SK-N-SH treated with all-trans-retinoic acid at 6 μM for 48 hours (cell line): ENCODE results near the gene PIANP.

Source experiments
- ARNTL ChIP-seq: fragments of 450-650 bp; formaldehyde crosslinking; IDR thresholded peaks from 2 replicates; pipeline ENCODE4 v1.5.0; 2020; ENCODE audit warnings: low read depth, mild to moderate bottlenecking, moderate library complexity, borderline replicate concordance
- BACH2 ChIP-seq: fragments of 250-450 bp; sonication (Bioruptor Pico); IDR thresholded peaks from 2 replicates; pipeline ENCODE4 v1.9.0; 2021; ENCODE audit warnings: mild to moderate bottlenecking, borderline replicate concordance
- ISL1 ChIP-seq: fragments of 250-450 bp; sonication (Bioruptor Pico); IDR thresholded peaks from 2 replicates; pipeline ENCODE4 v2.1.2; 2022; ENCODE audit warnings: mild to moderate bottlenecking, moderate library complexity
- PPARA ChIP-seq: fragments of 250-450 bp; sonication (Bioruptor Pico); IDR thresholded peaks from 2 replicates; pipeline ENCODE4 v1.5.0; 2020; ENCODE audit warnings: mild to moderate bottlenecking, borderline replicate concordance
- RARB ChIP-seq: fragments of 250-450 bp; sonication (Bioruptor Pico); IDR thresholded peaks from 2 replicates; pipeline ENCODE4 v1.8.0; 2021; ENCODE audit warnings: mild to moderate bottlenecking, moderate library complexity
- SNAI2 ChIP-seq: fragments of 250-450 bp; sonication (Bioruptor Pico); IDR thresholded peaks from 2 replicates; pipeline ENCODE4 v1.5.0; 2020; ENCODE audit warnings: mild to moderate bottlenecking, moderate library complexity
- ZFP3 ChIP-seq: fragments of 250-450 bp; sonication (Bioruptor Pico); IDR thresholded peaks from 2 replicates; pipeline ENCODE4 v1.5.0; 2020; ENCODE audit warnings: mild to moderate bottlenecking, moderate library complexity
- ZFP30 ChIP-seq: fragments of 450-650 bp; formaldehyde crosslinking; IDR thresholded peaks from 2 replicates; pipeline ENCODE4 v1.5.0; 2022; ENCODE audit warnings: mild to moderate bottlenecking, moderate library complexity
- TF ChIP-seq, protein P1 (sequence below): fragments of 250-450 bp; sonication (Bioruptor Pico); IDR thresholded peaks from 2 replicates; pipeline ENCODE4 v1.8.0; 2020; ENCODE audit warnings: mild to moderate bottlenecking, moderate library complexity, borderline replicate concordance
- TF ChIP-seq, protein P2 (sequence below): fragments of 250-450 bp; sonication (Bioruptor Pico); IDR thresholded peaks from 2 replicates; pipeline ENCODE4 v1.5.1; 2020; ENCODE audit warnings: low read depth, mild to moderate bottlenecking, moderate library complexity
- TF ChIP-seq, protein P3 (sequence below): fragments of 250-450 bp; sonication (Bioruptor Pico); IDR thresholded peaks from 2 replicates; pipeline ENCODE4 v1.5.0; 2020; ENCODE audit warnings: mild to moderate bottlenecking, moderate library complexity

DNA sequence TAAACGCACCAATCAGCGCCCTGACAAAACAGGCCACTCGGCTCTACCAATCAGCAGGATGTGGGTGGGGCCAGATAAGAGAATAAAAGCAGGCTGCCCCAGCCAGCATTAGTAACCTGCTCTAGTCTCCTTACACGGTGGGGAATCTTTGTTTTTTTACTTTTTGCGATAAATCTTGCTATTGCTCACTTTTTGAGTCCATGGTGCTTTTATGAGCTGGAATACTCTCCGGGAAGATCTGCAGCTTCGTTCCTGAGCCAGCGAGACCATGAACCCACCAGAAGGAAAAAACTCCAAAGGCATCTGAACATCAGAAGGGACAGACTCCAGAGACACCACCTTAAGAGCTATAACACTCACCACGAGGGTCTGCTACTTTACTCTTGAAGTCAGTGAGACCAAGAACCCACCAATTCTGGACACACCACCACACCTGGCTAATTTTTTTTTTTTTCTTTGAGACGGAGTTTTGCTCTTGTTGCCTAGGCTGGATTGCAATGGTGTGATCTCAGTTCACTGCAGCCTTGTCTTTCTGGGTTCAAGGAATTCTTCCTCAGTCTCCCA is 16.3 kb upstream of the PIANP start:
- TF ChIP-seq, protein P1, sequence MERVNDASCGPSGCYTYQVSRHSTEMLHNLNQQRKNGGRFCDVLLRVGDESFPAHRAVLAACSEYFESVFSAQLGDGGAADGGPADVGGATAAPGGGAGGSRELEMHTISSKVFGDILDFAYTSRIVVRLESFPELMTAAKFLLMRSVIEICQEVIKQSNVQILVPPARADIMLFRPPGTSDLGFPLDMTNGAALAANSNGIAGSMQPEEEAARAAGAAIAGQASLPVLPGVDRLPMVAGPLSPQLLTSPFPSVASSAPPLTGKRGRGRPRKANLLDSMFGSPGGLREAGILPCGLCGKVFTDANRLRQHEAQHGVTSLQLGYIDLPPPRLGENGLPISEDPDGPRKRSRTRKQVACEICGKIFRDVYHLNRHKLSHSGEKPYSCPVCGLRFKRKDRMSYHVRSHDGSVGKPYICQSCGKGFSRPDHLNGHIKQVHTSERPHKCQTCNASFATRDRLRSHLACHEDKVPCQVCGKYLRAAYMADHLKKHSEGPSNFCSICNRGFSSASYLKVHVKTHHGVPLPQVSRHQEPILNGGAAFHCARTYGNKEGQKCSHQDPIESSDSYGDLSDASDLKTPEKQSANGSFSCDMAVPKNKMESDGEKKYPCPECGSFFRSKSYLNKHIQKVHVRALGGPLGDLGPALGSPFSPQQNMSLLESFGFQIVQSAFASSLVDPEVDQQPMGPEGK (CRISPR knock-in tag) = no peak
- TF ChIP-seq ZFP30 (no peak), ARNTL (CRISPR knock-in tag) (no peak), ISL1 (CRISPR knock-in tag) (no peak), ZFP3 (CRISPR knock-in tag) (no peak), PPARA (no peak), BACH2 (CRISPR knock-in tag) (no peak), RARB (CRISPR knock-in tag) (no peak), SNAI2 (CRISPR knock-in tag) (no peak)
- TF ChIP-seq, protein P2, sequence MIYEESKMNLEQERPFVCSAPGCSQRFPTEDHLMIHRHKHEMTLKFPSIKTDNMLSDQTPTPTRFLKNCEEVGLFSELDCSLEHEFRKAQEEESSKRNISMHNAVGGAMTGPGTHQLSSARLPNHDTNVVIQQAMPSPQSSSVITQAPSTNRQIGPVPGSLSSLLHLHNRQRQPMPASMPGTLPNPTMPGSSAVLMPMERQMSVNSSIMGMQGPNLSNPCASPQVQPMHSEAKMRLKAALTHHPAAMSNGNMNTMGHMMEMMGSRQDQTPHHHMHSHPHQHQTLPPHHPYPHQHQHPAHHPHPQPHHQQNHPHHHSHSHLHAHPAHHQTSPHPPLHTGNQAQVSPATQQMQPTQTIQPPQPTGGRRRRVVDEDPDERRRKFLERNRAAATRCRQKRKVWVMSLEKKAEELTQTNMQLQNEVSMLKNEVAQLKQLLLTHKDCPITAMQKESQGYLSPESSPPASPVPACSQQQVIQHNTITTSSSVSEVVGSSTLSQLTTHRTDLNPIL = no peak
- TF ChIP-seq, protein P3, sequence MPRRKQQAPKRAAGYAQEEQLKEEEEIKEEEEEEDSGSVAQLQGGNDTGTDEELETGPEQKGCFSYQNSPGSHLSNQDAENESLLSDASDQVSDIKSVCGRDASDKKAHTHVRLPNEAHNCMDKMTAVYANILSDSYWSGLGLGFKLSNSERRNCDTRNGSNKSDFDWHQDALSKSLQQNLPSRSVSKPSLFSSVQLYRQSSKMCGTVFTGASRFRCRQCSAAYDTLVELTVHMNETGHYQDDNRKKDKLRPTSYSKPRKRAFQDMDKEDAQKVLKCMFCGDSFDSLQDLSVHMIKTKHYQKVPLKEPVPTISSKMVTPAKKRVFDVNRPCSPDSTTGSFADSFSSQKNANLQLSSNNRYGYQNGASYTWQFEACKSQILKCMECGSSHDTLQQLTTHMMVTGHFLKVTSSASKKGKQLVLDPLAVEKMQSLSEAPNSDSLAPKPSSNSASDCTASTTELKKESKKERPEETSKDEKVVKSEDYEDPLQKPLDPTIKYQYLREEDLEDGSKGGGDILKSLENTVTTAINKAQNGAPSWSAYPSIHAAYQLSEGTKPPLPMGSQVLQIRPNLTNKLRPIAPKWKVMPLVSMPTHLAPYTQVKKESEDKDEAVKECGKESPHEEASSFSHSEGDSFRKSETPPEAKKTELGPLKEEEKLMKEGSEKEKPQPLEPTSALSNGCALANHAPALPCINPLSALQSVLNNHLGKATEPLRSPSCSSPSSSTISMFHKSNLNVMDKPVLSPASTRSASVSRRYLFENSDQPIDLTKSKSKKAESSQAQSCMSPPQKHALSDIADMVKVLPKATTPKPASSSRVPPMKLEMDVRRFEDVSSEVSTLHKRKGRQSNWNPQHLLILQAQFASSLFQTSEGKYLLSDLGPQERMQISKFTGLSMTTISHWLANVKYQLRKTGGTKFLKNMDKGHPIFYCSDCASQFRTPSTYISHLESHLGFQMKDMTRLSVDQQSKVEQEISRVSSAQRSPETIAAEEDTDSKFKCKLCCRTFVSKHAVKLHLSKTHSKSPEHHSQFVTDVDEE (CRISPR knock-in tag) = no peak
